HG03045 (cell line): ENCODE data around the gene CACNA2D2.

ENCODE experiments used
- ATAC-seq: cut with Tn5 transposase; IDR thresholded peaks from one replicate; pipeline ENCODE4 v1.9.1; 2021; ENCODE audit warnings: mild to moderate bottlenecking, moderate library complexity; ENCODE audit not compliant: unreplicated experiment

The CACNA2D2 gene

DNA sequence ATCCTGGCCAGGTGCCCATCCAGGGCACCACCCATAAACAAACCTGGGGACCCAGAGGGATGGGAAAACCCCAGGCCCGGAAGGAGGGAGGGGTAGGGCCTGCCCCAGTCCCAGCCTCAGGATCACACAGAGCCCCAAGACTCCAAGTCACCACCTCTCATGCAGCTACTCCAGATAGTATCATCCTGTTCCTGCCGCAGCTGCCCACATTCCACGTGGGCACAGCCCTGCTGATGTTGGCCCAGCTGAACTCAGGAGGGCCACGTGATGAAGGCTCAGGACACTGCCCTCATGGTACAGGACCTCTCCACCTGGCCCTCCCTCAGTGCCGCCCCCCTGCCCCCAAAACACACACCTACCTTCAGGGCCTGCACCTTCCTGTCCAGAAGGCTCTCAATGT lies 69.5 kb downstream of the CACNA2D2 start:
- ATAC-seq, result no peak

DNA sequence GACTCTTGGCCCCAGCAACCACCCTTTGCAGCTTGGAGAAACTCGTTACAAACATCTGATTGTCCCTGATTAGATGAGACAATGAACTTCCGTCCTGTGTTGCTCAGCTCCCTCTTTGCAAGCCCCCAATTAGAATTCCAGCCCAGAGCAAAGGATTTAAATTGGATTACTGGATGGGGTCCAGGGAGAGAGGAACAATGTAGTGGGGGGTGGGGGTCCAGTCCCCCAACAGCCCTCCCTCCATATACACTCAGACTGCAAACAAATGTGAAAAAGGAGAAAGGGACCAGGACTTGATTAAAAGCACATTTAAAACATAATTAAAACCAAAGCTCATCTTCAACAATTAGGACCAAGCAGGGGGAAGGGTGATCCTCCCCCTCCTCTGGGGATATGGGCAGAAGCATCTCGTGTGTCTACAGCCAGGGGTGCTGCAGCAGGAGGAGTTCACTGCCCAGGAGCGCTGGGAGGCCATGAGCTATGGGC lies 72.4 kb downstream of the CACNA2D2 start:
- ATAC-seq, result no peak

DNA sequence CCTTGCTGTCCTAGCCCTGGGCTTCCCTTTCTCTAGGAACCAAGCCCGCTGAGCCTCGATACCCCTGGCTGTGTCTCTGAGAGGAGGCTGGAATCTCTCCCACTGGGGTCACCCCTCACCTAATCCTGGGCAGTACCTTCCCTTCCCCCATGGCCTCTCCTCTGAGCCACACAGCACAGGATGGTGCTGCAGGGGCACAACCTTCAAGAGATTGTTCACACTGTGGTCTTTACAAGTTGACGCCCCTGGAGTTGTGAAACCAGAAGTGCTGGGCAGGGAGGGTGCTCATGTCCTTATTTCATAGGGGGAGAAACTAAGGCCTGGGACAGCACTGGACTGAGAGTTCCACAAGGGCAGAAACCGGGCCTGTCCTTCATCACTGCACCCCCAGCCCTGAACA lies 73.2 kb downstream of the CACNA2D2 start:
- no peak for ATAC-seq

DNA sequence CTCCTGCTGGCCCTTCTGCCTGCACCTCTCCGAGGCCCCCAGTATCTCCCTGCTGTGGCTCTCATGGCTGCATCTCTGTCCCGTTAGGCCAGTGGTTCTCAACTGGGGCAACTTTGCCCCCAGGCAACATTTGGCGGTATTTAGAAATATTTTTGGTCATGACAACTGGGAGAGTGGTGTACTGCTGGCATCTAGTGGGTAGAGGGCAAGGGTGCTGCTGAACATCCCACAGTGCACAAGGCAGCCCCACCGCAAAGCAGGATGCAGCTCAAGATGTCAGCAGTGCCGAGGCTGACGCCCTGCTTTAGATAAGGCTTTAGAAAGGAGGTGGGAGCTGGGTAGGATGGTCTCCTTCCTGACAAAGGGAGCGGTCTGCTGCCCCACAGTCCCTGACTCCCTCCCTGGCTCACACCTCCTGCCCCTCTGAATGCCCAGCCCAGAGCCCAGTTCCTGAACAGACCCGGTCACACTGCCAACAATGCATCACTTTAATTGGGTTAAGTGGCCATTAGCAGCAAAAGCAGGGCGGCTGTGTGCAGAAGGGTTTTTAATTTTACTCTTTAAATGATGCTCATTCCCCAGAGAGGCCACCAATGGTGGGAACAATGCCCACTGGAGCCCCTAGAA lies 75.3 kb downstream of the CACNA2D2 start:
- ATAC-seq, result no peak

DNA sequence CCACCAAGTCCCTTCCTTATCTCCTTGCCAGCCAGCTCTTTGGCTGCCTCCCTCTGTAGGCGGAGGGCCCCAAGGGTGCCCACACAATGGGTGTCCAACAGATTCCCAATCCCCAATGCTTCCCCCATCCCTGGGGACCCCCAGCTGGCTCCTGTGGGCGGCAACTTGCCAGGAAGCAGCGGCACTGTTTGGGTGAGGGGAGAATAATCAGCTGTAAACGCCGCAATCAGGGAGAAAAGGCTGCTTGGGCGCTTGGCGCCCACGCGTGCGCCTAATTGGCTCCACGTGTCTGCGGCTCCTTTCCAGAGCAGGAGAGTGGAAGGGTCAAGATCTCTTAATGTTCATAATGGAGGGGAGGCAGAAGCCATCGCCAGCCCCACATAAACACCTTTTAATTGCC lies 76.2 kb downstream of the CACNA2D2 start:
- ATAC-seq, result no peak

DNA sequence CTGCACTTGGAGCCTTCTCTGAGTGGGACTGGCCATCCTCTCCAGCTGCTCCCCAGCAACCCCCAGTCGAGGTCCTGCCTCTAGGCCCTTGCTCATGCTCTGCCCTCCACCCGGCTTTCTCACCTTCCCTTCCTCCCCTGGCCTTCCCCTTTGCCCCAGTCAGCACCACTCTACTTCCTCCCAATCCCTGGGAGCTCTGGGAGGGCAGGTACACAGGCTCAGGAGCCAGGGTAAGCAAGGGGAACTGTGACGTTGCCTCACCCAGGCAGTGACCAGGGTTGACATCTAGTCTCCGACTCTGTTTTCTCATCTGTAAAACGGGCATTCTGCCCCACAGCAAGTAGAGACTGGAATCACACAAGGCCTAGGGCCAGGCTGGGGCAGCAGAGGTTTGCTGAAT lies 77.5 kb downstream of the CACNA2D2 start:
- ATAC-seq, result no peak

DNA sequence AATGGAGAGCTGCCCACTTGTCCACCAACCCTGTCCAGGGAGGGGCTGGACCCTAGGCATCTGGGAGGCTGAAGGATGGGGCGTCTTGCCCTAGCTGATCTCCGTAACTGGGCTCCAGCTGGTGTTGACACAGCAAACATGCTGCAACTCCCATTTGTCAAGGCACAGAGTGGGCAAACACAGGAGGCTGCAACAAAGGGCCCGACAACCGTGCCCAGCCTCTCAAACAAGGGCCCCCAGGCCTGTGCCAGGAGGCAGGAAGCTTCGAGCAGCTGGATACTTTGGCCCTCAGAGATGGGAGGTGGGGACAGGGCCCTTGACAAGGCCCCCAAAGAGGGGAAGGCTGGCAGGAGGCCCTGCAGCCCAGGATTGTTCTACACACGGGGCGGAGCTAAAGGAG lies 79.9 kb downstream of the CACNA2D2 start:
- ATAC-seq, result no peak

DNA sequence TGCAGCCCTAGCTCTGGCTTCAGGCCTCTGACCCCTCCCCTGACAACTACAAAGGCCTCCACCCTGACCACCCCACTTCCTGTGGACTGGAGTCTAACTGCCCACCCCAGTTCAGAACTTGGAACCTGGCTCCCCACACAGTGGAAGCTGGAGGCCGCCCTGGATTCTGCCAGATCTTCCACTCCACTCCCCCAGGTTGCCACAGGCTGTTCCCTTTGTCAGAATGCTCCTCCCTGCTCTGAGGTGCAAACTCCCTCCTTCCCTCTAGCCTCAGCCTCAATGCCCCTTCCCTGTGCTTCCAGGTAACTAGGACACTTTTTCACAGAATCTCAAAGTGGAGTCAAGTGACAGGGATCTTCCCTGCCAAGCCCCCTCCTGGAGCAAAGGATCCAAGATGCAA lies 81.3 kb downstream of the CACNA2D2 start:
- no peak for ATAC-seq

DNA sequence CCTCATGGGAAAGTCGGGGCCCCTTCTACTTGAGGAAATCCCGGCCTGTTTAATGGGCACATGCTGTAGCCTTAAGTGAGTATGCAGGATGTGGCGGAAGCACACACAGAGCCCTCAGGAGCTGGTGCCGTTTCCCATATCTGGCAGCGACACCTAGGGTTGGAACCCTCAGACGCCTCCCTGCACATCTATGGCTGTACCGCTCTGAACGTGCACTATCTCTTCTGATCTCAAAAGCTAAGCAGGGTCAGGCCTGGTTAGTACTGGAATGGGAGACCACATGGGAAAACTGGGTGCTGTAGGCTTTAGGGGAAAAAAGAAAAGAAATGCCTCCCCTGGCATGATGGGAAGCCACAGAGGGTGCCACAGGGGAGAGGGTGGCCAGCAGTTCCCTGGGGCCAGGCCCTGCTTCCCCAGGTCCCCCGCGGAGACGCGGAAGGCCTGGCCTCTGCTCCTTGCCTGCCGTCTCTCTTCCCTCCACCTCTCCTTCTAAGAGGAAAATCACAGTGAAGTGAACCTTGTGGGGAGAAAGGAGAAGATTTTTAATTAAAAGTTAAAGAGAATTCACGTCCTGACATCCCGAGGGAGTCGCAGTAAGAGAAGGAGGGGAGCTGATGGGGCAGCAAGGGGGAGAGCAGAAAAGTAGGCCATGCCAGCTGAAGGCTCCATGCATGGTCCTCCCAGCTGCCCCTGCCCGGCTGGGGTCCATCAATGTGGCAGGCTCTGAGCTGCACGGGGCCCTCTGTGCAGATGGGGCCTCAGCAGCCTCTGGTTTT lies 83.7 kb downstream of the CACNA2D2 start:
- ATAC-seq, result no peak

DNA sequence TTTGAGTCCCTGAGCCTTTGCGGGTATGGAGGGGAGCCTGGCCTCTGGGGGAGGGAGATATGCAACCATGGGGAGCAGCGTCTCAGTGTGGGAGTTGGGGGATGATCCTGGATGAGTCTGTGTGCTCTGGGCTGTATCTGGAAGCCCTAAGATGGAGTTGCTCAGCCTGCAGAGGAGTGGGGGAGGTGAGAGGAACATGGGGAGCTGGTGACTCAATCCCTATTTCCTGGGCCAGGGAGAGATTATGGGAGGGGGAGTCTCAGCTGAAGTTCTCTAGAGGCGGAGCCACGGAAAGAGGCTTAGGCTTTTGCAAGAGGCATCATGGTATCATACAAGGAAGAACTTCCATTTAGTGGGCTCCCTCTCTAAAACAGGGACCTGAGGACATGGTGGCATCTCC lies 84.6 kb downstream of the CACNA2D2 start:
- no peak for ATAC-seq

DNA sequence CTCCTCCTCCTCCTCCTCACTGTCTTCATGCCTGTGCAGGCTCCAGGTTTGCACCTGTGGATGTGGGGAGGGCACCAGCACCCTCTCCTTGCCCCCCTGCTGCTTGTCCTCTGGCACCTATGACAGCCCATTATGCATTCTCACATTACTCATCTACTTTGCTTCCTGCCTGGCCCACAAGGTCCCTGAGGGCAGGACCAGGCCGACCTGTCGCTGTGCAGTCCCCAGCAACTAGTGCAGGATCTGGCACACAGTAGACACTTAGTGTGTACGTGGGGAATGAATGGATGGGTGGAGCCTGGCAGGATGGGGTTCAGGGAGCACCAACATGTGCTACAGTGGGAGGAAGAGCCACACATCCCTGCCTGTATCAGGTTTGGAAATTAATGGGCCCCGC lies 85.8 kb downstream of the CACNA2D2 start:
- no peak for ATAC-seq

DNA sequence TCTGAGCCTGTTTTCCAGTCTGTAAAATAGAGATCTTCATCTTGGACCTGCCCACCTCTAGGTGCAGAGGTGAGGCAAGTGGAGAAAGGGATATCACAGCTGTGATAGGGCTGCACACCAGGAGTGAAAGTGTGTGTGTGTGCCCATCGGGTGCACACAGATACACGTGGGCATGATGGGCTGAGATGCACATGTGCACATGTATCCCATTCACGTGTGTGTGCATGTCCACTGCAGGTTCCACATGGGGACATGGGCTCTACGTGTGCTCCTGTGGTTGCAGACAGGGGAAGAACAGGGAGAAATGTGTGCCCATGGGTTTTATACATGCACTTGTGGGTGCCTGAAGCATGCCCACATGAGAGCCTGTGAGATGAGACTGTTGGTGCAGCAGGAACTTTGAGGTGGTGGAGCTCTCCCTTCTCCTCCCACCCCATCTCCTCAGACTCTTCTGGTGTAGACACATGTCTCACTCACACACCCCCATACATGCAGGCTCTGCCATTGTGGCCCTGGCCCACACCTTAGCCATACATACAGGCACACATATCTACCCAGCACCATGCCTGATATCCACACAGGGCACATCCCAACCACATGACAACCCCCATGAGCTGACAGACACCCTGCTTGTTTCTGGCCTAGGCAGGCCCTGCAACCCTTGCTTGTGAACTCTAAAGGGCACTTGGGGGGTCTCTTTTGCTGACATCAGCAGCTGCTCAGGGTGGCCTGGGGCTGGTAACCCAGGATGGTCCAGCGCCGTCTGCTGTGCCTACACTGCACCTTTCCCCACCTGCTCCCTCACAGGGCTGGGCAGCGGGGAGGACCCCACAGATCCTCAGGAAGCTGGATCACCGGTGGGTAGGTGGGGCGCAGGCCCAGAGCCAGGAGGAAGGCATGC lies 86.4 kb downstream of the CACNA2D2 start:
- ATAC-seq, result no peak

DNA sequence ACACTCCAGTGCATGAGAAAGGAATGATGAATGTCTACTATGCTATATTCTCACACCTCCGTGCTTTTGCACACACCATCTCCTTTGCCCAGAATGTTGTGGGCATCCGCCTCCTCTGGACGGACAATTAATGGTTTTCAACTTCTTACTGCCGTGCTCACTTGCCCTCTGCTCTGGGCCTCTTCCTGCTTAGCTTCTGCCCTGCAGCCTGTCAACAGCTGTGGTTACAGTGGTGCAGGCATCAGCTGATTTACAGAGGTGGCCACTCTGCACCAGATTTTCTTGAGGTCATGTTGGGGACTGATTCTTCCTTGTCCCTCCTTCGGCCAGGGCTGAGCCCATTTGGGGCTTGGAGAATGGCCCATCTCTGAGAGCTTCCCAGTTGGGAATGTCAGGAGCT lies 87.6 kb downstream of the CACNA2D2 start:
- no peak for ATAC-seq

DNA sequence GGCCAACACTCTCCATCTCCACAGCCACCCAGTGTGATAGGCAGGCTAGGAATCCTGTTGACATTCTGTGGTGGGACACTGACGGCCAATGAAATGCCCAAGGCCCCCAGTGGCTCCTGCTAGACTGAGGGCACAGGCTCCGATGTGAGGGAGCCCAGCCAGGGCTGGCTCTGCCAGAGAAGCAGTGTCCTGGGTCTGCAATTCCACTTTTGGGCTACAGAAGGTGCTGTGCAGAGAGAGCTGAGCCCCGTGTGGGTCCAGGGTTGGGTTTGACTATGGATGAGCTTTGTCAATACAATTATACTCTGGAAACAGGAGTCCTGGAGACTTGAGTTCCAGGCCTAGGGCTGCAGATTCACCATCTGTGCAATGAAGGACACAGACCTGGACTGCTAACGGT lies 88.4 kb downstream of the CACNA2D2 start:
- ATAC-seq, result no peak

DNA sequence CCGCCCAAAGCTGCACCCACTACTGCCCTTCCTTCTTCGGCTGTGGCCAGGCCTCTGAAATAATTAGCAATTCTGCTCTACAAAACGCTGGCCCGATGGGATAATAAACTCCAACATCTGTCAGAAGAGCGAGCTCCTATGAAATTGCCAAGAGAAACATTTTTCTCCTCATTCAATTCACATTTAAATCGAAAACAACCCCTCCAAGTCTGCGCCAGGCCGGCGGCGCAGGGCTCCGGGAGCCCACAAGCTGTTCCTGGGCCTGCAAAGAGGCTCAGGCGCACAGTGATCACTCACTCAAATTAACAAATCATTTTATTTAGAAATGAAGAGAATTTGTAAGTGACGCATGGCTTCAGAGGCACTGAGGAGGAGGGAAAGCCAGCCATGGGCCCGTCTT lies 88.8 kb downstream of the CACNA2D2 start:
- ATAC-seq, result no peak

DNA sequence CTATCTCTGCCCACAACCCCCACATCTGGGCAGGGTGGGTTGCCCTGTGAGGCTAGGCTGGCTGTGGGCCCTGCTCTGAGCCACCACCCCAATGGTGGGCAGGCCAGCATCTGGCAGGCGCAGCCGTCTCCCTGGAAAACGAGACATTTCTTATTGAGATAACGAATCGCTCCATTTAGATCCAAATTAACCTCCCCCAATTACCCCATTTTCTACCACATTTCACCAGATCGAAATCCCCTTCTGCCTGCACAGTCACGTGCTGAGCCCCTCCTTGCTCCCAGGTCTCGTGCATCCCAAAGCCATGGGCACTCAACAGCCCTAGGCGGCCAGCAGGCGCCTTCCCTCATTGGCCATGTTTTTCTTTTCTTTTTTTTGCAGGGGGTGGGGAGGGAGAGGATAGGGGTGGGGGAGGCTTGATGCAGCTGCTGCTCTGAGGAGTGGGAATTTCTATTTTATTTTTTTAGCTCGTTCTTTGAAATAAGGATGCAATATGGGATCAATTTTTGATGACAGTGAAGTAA lies 91.1 kb downstream of the CACNA2D2 start:
- ATAC-seq, result no peak

DNA sequence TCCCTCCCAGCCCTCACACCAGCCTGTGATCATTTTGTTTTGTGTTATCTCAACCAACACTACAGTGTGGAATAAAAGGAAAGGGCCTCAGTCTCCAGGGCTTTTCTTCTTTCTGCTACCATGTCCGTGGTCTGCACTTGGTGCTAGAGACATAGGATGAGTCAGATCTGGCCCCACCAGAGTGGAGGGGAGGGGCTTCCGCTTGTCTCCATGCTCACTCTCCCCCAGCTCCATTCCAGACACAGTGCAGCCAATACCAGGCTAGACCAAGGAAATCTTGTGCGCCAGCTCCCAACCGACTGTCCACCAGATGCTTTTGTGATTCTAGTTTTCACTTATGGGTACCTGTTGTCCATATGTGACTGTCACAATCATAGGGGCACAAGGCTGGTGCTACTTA lies 92.2 kb downstream of the CACNA2D2 start:
- no peak for ATAC-seq

DNA sequence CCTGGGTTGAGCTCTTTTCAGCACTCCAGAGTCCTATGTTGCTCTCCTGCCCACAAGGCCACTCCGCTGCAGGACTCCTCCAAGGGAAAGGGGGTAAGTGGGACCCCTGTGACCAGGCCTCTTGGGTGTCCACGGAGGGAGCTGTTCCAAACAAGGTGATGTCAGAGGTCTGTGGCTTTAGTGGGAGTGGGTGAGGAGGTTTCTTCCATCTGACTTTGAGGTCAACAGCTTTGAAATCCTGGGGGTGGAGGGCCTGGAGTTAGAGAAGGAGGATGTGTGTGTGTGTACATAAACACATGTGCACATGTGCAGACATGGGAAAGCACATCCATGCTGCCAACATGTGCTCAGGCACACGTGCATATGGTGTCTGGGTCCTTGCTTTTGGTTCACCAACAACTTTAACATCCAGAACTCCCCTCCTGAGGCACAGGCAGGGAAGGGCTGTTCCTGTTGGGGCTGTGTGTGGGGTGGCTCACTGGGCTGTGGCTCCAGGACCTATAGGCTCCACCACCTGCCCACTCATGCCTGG lies 92.8 kb downstream of the CACNA2D2 start:
- ATAC-seq, result no peak

DNA sequence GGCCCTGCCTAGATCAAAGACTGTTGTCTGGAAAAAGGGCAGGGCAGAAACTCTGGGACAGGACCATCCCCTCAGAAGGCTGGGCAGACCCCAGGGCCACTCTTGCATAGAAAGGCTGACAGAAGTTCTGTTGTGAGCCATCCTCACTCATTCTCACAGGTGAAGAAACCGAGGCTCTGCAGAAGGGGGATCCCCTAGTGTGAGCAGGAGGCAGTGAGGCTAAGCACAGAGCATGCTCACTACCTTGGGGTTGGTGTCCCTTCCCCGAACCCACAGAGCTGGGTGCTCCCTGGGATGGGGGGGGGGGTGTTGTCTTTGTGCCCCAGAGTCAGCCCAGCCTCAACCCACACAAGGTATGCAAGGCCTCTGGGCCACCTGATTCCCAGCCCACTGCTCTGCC lies 93.2 kb downstream of the CACNA2D2 start:
- ATAC-seq, result no peak

DNA sequence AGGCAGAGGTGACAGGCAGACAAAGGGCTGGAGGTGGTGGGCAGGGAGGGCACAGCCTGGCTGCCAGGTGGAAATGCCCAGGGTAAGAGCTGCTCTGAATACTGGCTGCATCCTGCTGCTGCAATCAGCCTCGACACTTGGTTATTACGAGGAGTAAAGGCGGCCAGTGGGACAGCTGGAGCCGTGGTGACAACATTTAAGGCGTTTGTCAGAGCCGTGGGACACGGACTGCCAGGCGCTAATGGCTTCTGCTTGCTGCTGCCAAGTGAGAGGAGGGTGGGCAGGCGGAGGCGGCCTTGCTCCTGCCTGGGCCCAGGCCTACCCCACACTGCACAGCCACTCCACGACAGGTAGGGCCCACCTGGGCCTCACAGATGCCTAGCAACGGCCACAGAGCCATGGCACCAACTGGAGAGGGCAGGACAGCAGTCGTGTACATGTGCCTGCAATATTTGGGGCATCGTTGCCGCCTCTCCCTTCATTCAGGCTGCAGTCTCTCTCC lies 94.9 kb downstream of the CACNA2D2 start:
- ATAC-seq, result no peak

DNA sequence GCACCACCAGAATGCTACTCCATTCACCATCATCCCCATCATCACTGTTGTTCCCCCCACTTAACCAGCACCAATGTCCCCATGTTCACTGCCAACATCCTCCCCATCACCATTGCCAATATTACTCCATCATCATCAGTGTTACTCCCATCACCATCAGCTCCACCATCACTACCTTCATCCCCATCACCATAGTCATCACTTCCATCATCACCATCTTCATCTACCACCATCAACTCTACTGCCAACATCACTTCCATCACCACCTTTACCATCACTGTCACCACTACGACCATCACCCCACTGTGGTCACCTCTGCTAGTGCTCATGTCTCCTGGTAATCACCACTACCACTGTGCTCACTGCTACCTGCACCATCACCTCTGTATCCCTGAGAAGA lies 96.9 kb downstream of the CACNA2D2 start:
- ATAC-seq, result no peak
